ENCODE measurements around the gene MAST4. TPM values are rescaled to one million over a fixed set of nuclear protein-coding genes. Genes with fewer than 3 reads are reported as not detected.
A peak's percentile ranks its signal among the peaks of the same experiment; 100 is the strongest.

The MAST4 gene
- total and polyA plus RNA-seq, 2 of the 4 experiments (the other 2 are of a cell fraction): 4.8 to 6.8 TPM

DNA sequence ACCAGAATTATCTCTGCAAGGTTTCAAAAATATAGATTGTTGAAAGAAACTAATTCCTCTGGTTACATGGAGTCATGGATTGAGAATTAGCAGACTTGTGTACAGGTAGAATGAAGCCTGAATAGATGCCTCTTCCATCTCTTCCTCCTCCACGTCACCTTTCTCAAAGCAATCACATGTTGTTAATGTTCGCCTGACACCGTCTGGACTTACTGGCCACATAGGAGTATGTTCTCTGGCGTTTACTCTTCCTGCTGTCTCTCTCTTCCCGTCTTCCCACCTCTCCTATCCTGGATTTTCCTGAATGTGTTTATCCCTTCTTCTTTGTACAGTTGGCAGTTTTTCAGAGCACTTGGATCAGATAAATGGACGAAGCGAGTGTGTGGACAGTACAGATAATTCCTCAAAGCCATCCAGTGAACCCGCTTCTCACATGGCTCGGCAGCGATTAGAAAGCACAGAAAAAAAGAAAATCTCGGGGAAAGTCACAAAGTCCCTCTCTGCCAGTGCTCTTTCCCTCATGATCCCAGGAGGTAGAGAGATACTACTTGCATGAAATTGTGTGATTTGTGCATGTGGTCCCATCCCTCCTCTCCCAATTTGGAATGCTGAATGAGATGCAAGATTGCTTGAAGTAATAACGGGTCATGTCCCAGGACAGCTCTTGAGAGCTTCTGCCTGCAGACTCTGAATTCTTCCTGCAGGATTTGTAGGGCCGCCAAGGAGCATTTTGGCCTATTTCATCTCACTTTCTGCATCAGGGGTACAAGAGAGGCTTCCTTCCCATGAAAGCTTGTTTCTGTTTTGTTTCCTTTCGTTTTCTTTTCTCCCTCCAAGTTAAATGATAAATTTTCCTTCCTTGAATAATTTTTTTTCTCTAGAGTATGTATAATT, 553.1 kb downstream of the MAST4 start:
- CTCF ChIA-PET: interaction anchor here (0.7 to 1.5 kb wide), 10 partner anchors 12 to 340 kb away, joined by 3 to 8 read pairs (median 4); no protein-coding TSS in a partner anchor
- H2AFZ ChIP-seq (replicated peaks; ENCODE audit: low read length, poor library complexity): no peak overlapping the region

More for the DNA sequence above, 553.1 kb downstream of the MAST4 start:
- Histone ChIP-seq H3K4me2 (ENCODE audit: low read depth, low read length) (peak overlapping the region; percentile 51), H2BK20ac (ENCODE audit: low read depth, low read length) (no peak overlapping the region), H4K91ac (ENCODE audit: insufficient read depth, low read depth, low read length) (no peak overlapping the region), H2BK120ac (ENCODE audit: low read depth, low read length) (no peak overlapping the region), H3K27ac (ENCODE audit: insufficient read depth, low read length) (no peak overlapping the region), H3K14ac (replicated peaks; ENCODE audit: low read depth, low read length) (no peak overlapping the region), H3K56ac (ENCODE audit: extremely low read depth, insufficient read depth, low read length) (no peak overlapping the region), H3K18ac (ENCODE audit: low read depth, low read length) (no peak overlapping the region), H2BK15ac (ENCODE audit: low read depth, low read length) (no peak overlapping the region), H2BK5ac (ENCODE audit: low read depth, low read length, poor library complexity, severe bottlenecking) (no peak overlapping the region), H3K23ac (ENCODE audit: low read depth, low read length) (peak overlapping the region; percentile 15; the same call in 1 of the 2 replicates), H3K36me3 (ENCODE audit: control insufficient read depth, insufficient read depth, low read length) (peaks cover 12% of the 10 kb centered on the region), H2AK9ac (replicated peaks; ENCODE audit: low read depth, low read length, poor library complexity) (no peak overlapping the region), H2AK5ac (ENCODE audit: low read depth, low read length) (no peak overlapping the region), H3K9ac (ENCODE audit: low read depth, low read length) (no peak overlapping the region), H4K20me1 (ENCODE audit: insufficient read depth, low read length) (no peaks in the 10 kb centered on the region), H3K9me3 (ENCODE audit: control insufficient read depth, insufficient read depth, low read length) (no peaks in the 10 kb centered on the region), H3K4ac (ENCODE audit: low read depth, low read length) (no peak overlapping the region), H3K27me3 (ENCODE audit: control insufficient read depth, insufficient read depth, low read length) (no peaks in the 10 kb centered on the region), H4K5ac (ENCODE audit: low read depth, low read length) (no peak overlapping the region), H4K8ac (ENCODE audit: low read depth in 2 of 2, low read length in 2 of 2) (no peak overlapping the region), H3K9me1 (ENCODE audit: insufficient read depth, low read length) (peaks cover 6% of the 10 kb centered on the region), H3K79me1 (ENCODE audit: low read depth in 1 of 2, low read length in 2 of 2) (no peaks in the 10 kb centered on the region; a peak in 1 of 4 replicates), H3K4me3 (ENCODE audit: insufficient read depth, low read depth, low read length) (no peak overlapping the region), H3K4me1 (ENCODE audit: control insufficient read depth, insufficient read depth, low read length) (peaks cover 2% of the 10 kb centered on the region; the same call in 1 of the 2 replicates)
- no peak for ATAC-seq (ENCODE audit: low read depth)
- intact Hi-C loops (cut with micrococcal nuclease) (loop anchor here (5.0 kb wide), 1 partner anchor 287 kb away; no protein-coding TSS in a partner anchor), in situ Hi-C loops (cut with MboI; ENCODE audit: low sequenced_read_pairs) (no loop called here), dilution Hi-C loops (cut with HindIII; ENCODE audit: low sequenced_read_pairs, unreplicated experiment) (no loop called here)
- DNase-seq: no peak
- no TSS peak for BruUV-seq (replicated peaks)
- TF ChIP-seq RFX5 (IDR thresholded peaks at IDR 0.05; ENCODE audit: low read depth, low read length) (no peak), USF2 (IDR thresholded peaks at IDR 0.05; ENCODE audit: low read depth, low read length) (no peak), SMC3 (IDR thresholded peaks at IDR 0.05; ENCODE audit: low read depth, low read length) (no peak), MXI1 (IDR thresholded peaks at IDR 0.05; ENCODE audit: borderline replicate concordance, low read depth, low read length) (no peak), RAD21 (IDR thresholded peaks at IDR 0.05; ENCODE audit: low read length) (no peak), POLR2A (IDR thresholded peaks at IDR 0.05; ENCODE audit: low read depth, low read length) (no peak), NFE2L2 (IDR thresholded peaks at IDR 0.05; ENCODE audit: low read depth, low read length) (no peak), CHD1 (IDR thresholded peaks at IDR 0.05; ENCODE audit: low read depth, low read length) (no peak), CEBPB (IDR thresholded peaks at IDR 0.05; ENCODE audit: low read depth, low read length) (no peak), MAFK (IDR thresholded peaks at IDR 0.05; ENCODE audit: low read depth, low read length) (no peak)
- 82% methylated on average over 2 of the region's 14 CpGs; no CpG with 5 or more reads in 1 of the 2 experiments for WGBS, 2 experiments (ENCODE audit: extremely low coverage in 2 of 2, insufficient read length in 1 of 2)
- POLR2A ChIA-PET (ENCODE audit: unreplicated experiment): no interaction called here

Measured in IMR-90 (cell line).